IMR-90 (cell line): ENCODE measurements around the gene CBY1. TPM values are rescaled to one million over a fixed set of nuclear protein-coding genes. Genes with fewer than 3 reads are reported as not detected.

Experiments used
- ATAC-seq: fragments of 200-7000 bp; cut with Tn5 transposase; 2 replicates; pipeline ENCODE4 v1.9.1; 2020; ENCODE audit warnings: low read depth, mild to moderate bottlenecking, moderate library complexity
- BruUV-seq: library from RNA; stranded (reverse); fragments of 400-500 nt; replicated peaks from 2 replicates; lab custom pipeline; 2021; lab: Mats Ljungman, UMichigan
- CTCF ChIA-PET: fragments of 300-600 bp; formaldehyde crosslinking; extraction: SDS; loops from one replicate; lab custom pipeline; 2021; ENCODE audit warnings: antibody characterized with exemption; lab: Yijun Ruan, JAX
- POLR2A ChIA-PET: fragments of 300-600 bp; sonication (Branson Sonifier 250); formaldehyde crosslinking; loops from one replicate; lab custom pipeline; 2022; ENCODE audit warnings: antibody characterized with exemption; ENCODE audit not compliant: unreplicated experiment; lab: Charles Lee
- DNase-seq: peaks from one replicate; pipeline ENCODE4 v3.0.0; 2013
- H2AFZ ChIP-seq: replicated peaks from 2 replicates; pipeline ENCODE3; 2013; ENCODE audit warnings: low read length, mild to moderate bottlenecking; ENCODE audit not compliant: poor library complexity
- H2AK5ac ChIP-seq: 2 replicates; pipeline ENCODE4 v1.6.1; 2013; ENCODE audit warnings: low read depth, low read length, inconsistent platforms
- H2AK9ac ChIP-seq: replicated peaks from 2 replicates; pipeline ENCODE3; 2013; ENCODE audit warnings: mild to moderate bottlenecking, low read depth, low read length, moderate library complexity; ENCODE audit not compliant: poor library complexity
- H2BK120ac ChIP-seq: 2 replicates; pipeline ENCODE4 v1.6.1; 2013; ENCODE audit warnings: low read depth, low read length, inconsistent platforms
- H2BK15ac ChIP-seq: 3 replicates; pipeline ENCODE4 v1.6.1; 2013; ENCODE audit warnings: low read depth, low read length, inconsistent platforms
- H2BK20ac ChIP-seq: 2 replicates; pipeline ENCODE4 v1.6.1; 2013; ENCODE audit warnings: low read depth, mild to moderate bottlenecking, inconsistent platforms, low read length, moderate library complexity
- H2BK5ac ChIP-seq: 2 replicates; pipeline ENCODE4 v1.6.1; 2013; ENCODE audit warnings: mild to moderate bottlenecking, low read depth, low read length, inconsistent platforms; ENCODE audit not compliant: poor library complexity, severe bottlenecking
- H3K14ac ChIP-seq: replicated peaks from 2 replicates; pipeline ENCODE4 v1.6.1; 2013; ENCODE audit warnings: low read depth, low read length, inconsistent platforms
- H3K18ac ChIP-seq: 2 replicates; pipeline ENCODE4 v1.6.1; 2013; ENCODE audit warnings: low read depth, low read length, control low read depth
- H3K23ac ChIP-seq: 2 replicates; pipeline ENCODE4 v1.6.1; 2013; ENCODE audit warnings: low read depth, low read length, inconsistent platforms
- H3K27ac ChIP-seq: 2 replicates; pipeline ENCODE4 v1.5.1; 2013; ENCODE audit warnings: mild to moderate bottlenecking, control low read depth, low read length; ENCODE audit not compliant: insufficient read depth
- H3K27me3 ChIP-seq: 2 replicates; pipeline ENCODE4 v1.6.1; 2013; ENCODE audit warnings: low read length; ENCODE audit not compliant: control insufficient read depth, insufficient read depth
- H3K36me3 ChIP-seq: 2 replicates; pipeline ENCODE4 v1.6.1; 2013; ENCODE audit warnings: low read length, mixed read lengths; ENCODE audit not compliant: control insufficient read depth, insufficient read depth
- H3K4ac ChIP-seq: 2 replicates; pipeline ENCODE4 v1.6.1; 2013; ENCODE audit warnings: low read depth, low read length, inconsistent platforms
- H3K4me1 ChIP-seq: 2 replicates; pipeline ENCODE4 v1.6.1; 2013; ENCODE audit warnings: low read length, mixed read lengths; ENCODE audit not compliant: control insufficient read depth, insufficient read depth
- H3K4me2 ChIP-seq: 2 replicates; pipeline ENCODE4 v1.6.1; 2013; ENCODE audit warnings: low read depth, mild to moderate bottlenecking, control low read depth, low read length, moderate library complexity
- H3K4me3 ChIP-seq: 2 replicates; pipeline ENCODE4 v1.5.1; 2013; ENCODE audit warnings: low read depth, mild to moderate bottlenecking, control low read depth, low read length, moderate library complexity; ENCODE audit not compliant: insufficient read depth
- H3K56ac ChIP-seq: 2 replicates; pipeline ENCODE4 v1.6.1; 2013; ENCODE audit warnings: low read length, inconsistent platforms; ENCODE audit not compliant: insufficient read depth; ENCODE audit errors: extremely low read depth
- H3K79me1 ChIP-seq, 2 experiments: 2 replicates each; pipeline ENCODE4 v1.6.1; 2013; ENCODE audit warnings: low read length in 2 of 2, inconsistent platforms in 1 of 2, low read depth in 1 of 2
- H3K9ac ChIP-seq: 2 replicates; pipeline ENCODE4 v1.6.1; 2013; ENCODE audit warnings: low read depth, low read length, control low read depth
- H3K9me1 ChIP-seq: 2 replicates; pipeline ENCODE4 v1.6.1; 2013; ENCODE audit warnings: low read length, inconsistent platforms; ENCODE audit not compliant: insufficient read depth
- H3K9me3 ChIP-seq: 2 replicates; pipeline ENCODE4 v1.6.1; 2013; ENCODE audit warnings: low read length; ENCODE audit not compliant: control insufficient read depth, insufficient read depth
- H4K20me1 ChIP-seq: 2 replicates; pipeline ENCODE4 v1.6.1; 2013; ENCODE audit warnings: low read length, inconsistent platforms; ENCODE audit not compliant: insufficient read depth
- H4K5ac ChIP-seq: 2 replicates; pipeline ENCODE4 v1.6.1; 2013; ENCODE audit warnings: mild to moderate bottlenecking, low read depth, low read length, control low read depth
- H4K8ac ChIP-seq, 2 experiments: 2 replicates each; pipeline ENCODE4 v1.6.1; 2013; ENCODE audit warnings: low read depth in 2 of 2, low read length in 2 of 2, control low read depth in 1 of 2, inconsistent platforms in 1 of 2
- H4K91ac ChIP-seq: 2 replicates; pipeline ENCODE4 v1.6.1; 2013; ENCODE audit warnings: low read depth, low read length, inconsistent platforms; ENCODE audit not compliant: insufficient read depth
- FOS ChIP-seq: fragments of 150-350 bp; IDR thresholded peaks from 2 replicates; pipeline ENCODE4 v1.6.1; 2016; ENCODE audit warnings: low read depth, low read length
- POLR2A ChIP-seq: IDR thresholded peaks from 2 replicates; pipeline ENCODE4 v1.6.1; 2012; ENCODE audit warnings: mild to moderate bottlenecking, low read depth, low read length
- RCOR1 ChIP-seq: IDR thresholded peaks from 2 replicates; pipeline ENCODE4 v1.6.1; 2012; ENCODE audit warnings: mild to moderate bottlenecking, low read length, improper control_type of control experiment; ENCODE audit not compliant: insufficient replicate concordance
- WGBS, 2 experiments: methylation state at CpG; one replicate each; pipeline versions ENCODE4 v1.1.5 to v1.1.7; 2013; ENCODE audit warnings: missing lambda C conversion rate in 2 of 2; ENCODE audit not compliant: insufficient read length in 1 of 2; ENCODE audit errors: extremely low coverage in 2 of 2; 5-methylcytosine and 5-hydroxymethylcytosine counted together
- dilution Hi-C: fragments of 300-500 bp; cut with HindIII; formaldehyde crosslinking; loops from one replicate; pipeline ENCODE4 v1.14.3; 2018; ENCODE audit warnings: low sequenced_read_pairs; ENCODE audit not compliant: unreplicated experiment
- in situ Hi-C: fragments of 300-500 bp; cut with MboI; formaldehyde crosslinking; loops from 3 replicates; pipeline ENCODE4 v1.14.3; 2019; ENCODE audit warnings: low sequenced_read_pairs, inconsistent platforms, mixed read lengths
- intact Hi-C: fragments of 100-400 bp; cut with micrococcal nuclease; formaldehyde crosslinking; loops from 2 replicates; pipeline ENCODE4 v1.10.0; 2022
- polyA plus RNA-seq, 3 experiments: library from polyadenylated mRNA; depleted of rRNA; stranded (reverse); fragments of >200 nt; gene quantifications; 2 replicates each; pipeline ENCODE4 v1.2.3, GENCODE V29; 2012; ENCODE audit warnings: low replicate concordance in 1 of 3
- total RNA-seq: library from RNA; depleted of rRNA; stranded (reverse); fragments of >200 nt; gene quantifications from 2 replicates; pipeline ENCODE4 v1.2.3, GENCODE V29; 2012
- TF ChIP-seq, protein P1 (sequence below): conservative IDR thresholded peaks from 2 replicates; pipeline ENCODE4 v1.5.1; 2012; ENCODE audit warnings: mild to moderate bottlenecking, low read depth, low read length, improper control_type of control experiment
- TF ChIP-seq, protein P2 (sequence below): fragments of 150-350 bp; IDR thresholded peaks from 2 replicates; pipeline ENCODE4 v1.6.1; 2017; ENCODE audit warnings: mild to moderate bottlenecking, antibody characterized with exemption, low read length, low read depth

CBY1 gene
- total and polyA plus RNA-seq, 2 of the 4 experiments (the other 2 are of a cell fraction) = 13.8 to 30.0 TPM

DNA sequence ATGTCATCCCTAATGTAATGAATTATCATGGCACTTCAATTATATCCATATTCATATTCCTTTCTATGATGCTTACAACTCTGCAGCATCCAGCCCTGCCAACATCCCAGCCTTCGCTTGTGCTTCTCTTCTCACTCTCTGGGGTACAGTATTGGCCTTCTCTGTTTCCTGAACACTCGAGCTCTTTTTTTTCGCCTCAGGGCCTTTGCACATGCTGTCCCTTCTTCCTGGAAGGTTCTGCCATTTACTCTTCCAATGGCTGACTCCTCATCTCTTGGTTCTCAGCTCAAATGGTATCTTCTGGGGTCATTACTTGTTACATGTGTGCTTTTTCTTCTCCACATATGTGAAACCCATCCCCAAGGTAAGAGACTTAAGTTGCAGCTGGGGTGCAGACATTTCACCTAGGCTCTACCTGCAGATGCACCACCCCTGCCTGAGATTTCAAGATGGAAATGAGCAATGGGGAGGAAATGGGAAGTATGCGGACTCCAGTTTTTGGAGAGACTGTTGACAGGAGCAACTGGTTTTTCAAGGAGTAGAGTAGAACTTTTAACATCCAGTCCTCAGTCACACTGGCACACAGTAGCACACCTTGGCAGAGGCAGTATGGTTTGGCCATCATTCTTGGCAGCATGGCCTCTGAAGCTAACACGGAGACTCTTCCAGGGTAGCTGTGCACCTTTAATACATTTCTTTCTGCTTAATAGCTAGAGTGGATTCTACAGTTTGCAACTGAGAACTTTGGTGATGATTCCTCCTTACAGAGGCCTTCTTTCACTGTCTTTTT lies 44.0 kb upstream of the CBY1 start:
- Histone ChIP-seq H2BK20ac (no peak overlapping the region), H4K5ac (no peak overlapping the region), H3K18ac (no peak overlapping the region), H3K79me1 (no peaks in the 10 kb centered on the region), H3K9ac (no peak overlapping the region), H2AK5ac (no peak overlapping the region), H2BK15ac (no peak overlapping the region), H2BK5ac (no peak overlapping the region), H3K4ac (no peak overlapping the region), H4K91ac (no peak overlapping the region), H3K4me2 (no peak overlapping the region), H3K14ac (no peak overlapping the region), H3K4me3 (no peak overlapping the region), H3K27ac (no peak overlapping the region), H4K8ac (no peak overlapping the region), H3K27me3 (no peaks in the 10 kb centered on the region), H2AK9ac (no peak overlapping the region), H2BK120ac (no peak overlapping the region), H3K36me3 (no peaks in the 10 kb centered on the region), H4K20me1 (no peaks in the 10 kb centered on the region), H3K56ac (no peak overlapping the region), H3K23ac (no peak overlapping the region), H2AFZ (no peak overlapping the region), H3K4me1 (peaks cover 2% of the 10 kb centered on the region; the same call in 1 of the 2 replicates), H3K9me3 (no peaks in the 10 kb centered on the region), H3K9me1 (0 out of 2 replicates have a peak, but pooled peaks cover 3% of the 10 kb centered on the region)
- in situ Hi-C loops = no loop called here
- CTCF ChIA-PET = no interaction called here
- TF ChIP-seq, protein P1, sequence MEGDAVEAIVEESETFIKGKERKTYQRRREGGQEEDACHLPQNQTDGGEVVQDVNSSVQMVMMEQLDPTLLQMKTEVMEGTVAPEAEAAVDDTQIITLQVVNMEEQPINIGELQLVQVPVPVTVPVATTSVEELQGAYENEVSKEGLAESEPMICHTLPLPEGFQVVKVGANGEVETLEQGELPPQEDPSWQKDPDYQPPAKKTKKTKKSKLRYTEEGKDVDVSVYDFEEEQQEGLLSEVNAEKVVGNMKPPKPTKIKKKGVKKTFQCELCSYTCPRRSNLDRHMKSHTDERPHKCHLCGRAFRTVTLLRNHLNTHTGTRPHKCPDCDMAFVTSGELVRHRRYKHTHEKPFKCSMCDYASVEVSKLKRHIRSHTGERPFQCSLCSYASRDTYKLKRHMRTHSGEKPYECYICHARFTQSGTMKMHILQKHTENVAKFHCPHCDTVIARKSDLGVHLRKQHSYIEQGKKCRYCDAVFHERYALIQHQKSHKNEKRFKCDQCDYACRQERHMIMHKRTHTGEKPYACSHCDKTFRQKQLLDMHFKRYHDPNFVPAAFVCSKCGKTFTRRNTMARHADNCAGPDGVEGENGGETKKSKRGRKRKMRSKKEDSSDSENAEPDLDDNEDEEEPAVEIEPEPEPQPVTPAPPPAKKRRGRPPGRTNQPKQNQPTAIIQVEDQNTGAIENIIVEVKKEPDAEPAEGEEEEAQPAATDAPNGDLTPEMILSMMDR = no peak
- TF ChIP-seq, protein P2, sequence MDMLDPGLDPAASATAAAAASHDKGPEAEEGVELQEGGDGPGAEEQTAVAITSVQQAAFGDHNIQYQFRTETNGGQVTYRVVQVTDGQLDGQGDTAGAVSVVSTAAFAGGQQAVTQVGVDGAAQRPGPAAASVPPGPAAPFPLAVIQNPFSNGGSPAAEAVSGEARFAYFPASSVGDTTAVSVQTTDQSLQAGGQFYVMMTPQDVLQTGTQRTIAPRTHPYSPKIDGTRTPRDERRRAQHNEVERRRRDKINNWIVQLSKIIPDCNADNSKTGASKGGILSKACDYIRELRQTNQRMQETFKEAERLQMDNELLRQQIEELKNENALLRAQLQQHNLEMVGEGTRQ = no peak
- TF ChIP-seq FOS (no peak), RCOR1 (no peak), POLR2A (no peak)
- BruUV-seq = no TSS peak
- DNase-seq (no peak), ATAC-seq (no peak)
- POLR2A ChIA-PET = no interaction called here
- intact Hi-C loops = no loop called here
- 87% methylated on average over 3 of the region's 5 CpGs; no CpG with 5 or more reads in 1 of the 2 experiments for WGBS, 2 experiments
- dilution Hi-C loops = no loop called here
